H1 (cell line): ENCODE measurements around the gene SHQ1. TPM values are rescaled to one million over a fixed set of nuclear protein-coding genes. Genes with fewer than 3 reads are reported as not detected.

Source experiments
- CTCF ChIA-PET: fragments of 300-600 bp; sonication (Branson Sonifier 250); formaldehyde crosslinking; loops from one replicate; lab custom pipeline; 2021; ENCODE audit not compliant: partially characterized antibody; lab: Charles Lee
- POLR2A ChIA-PET: fragments of 300-600 bp; sonication (Branson Sonifier 250); formaldehyde crosslinking; loops from one replicate; lab custom pipeline; 2021; ENCODE audit warnings: inconsistent platforms; ENCODE audit not compliant: partially characterized antibody; lab: Charles Lee
- DNase-seq, 2 experiments: peaks; one replicate each; pipeline versions ENCODE4 v3.0.0 to v3.0.0-alpha.2; 2010 to 2022; ENCODE audit warnings: low spot score in 2 of 2, low read depth in 1 of 2, mixed read lengths in 1 of 2
- FAIRE-seq: peaks from 2 replicates; lab custom pipeline; 2011; peaks lifted over from hg19 to GRCh38; lab: Jason Lieb, UNC
- H2AFZ ChIP-seq: 2 replicates; pipeline ENCODE4 v1.8.1; 2012; ENCODE audit warnings: low read length, inconsistent platforms
- H2AK5ac ChIP-seq: 2 replicates; pipeline ENCODE4 v1.6.1; 2013; ENCODE audit warnings: low read depth, low read length
- H2BK120ac ChIP-seq: replicated peaks from 2 replicates; pipeline ENCODE3; 2013; ENCODE audit warnings: low read depth, low read length, inconsistent platforms
- H2BK12ac ChIP-seq: 2 replicates; pipeline ENCODE4 v1.6.1; 2013; ENCODE audit warnings: low read depth, low read length
- H2BK15ac ChIP-seq: 2 replicates; pipeline ENCODE4 v1.6.1; 2013; ENCODE audit warnings: low read length
- H2BK20ac ChIP-seq: 2 replicates; pipeline ENCODE4 v1.6.1; 2013; ENCODE audit warnings: low read length
- H2BK5ac ChIP-seq: 2 replicates; pipeline ENCODE4 v1.6.1; 2013; ENCODE audit warnings: low read depth, low read length
- H3K14ac ChIP-seq: 2 replicates; pipeline ENCODE4 v1.6.1; 2013; ENCODE audit warnings: inconsistent platforms; ENCODE audit not compliant: insufficient read length
- H3K18ac ChIP-seq: 2 replicates; pipeline ENCODE4 v1.6.1; 2013; ENCODE audit warnings: low read length; ENCODE audit errors: extremely low read depth
- H3K23ac ChIP-seq: 2 replicates; pipeline ENCODE4 v1.6.1; 2013; ENCODE audit warnings: inconsistent platforms; ENCODE audit not compliant: insufficient read length
- H3K23me2 ChIP-seq: 2 replicates; pipeline ENCODE4 v1.6.1; 2013; ENCODE audit warnings: low read depth, low read length
- H3K27ac ChIP-seq: 2 replicates; pipeline ENCODE4 v1.6.1; 2011; ENCODE audit warnings: low read depth, low read length, inconsistent platforms
- H3K27me3 ChIP-seq, 4 experiments: replicated peaks in 1 of 4; 1 replicate in 1 of 4; 2 replicates in 3 of 4; pipeline versions ENCODE4 v1.6.1 to v1.8.1; 2011 to 2013; ENCODE audit warnings: low read length in 3 of 4, mild to moderate bottlenecking in 3 of 4, inconsistent platforms in 2 of 4, mixed read lengths in 2 of 4, moderate library complexity in 1 of 4; ENCODE audit not compliant: control insufficient read depth in 3 of 4, insufficient read depth in 3 of 4; ENCODE audit errors: extremely low read depth in 1 of 4
- H3K36me3 ChIP-seq, 4 experiments: 2 replicates each; pipeline versions ENCODE4 v1.6.1 to v1.8.1; 2011 to 2013; ENCODE audit warnings: mild to moderate bottlenecking in 4 of 4, low read length in 3 of 4, moderate library complexity in 2 of 4, control low read depth in 1 of 4, inconsistent platforms in 1 of 4; ENCODE audit not compliant: insufficient read depth in 4 of 4, control insufficient read depth in 2 of 4
- H3K4ac ChIP-seq: replicated peaks from 2 replicates; pipeline ENCODE3; 2013; ENCODE audit warnings: low read length, low read depth, mixed read lengths, inconsistent platforms; ENCODE audit not compliant: insufficient read length
- H3K4me1 ChIP-seq, 4 experiments: replicated peaks in 1 of 4; 1 replicate in 1 of 4; 2 replicates in 3 of 4; pipeline versions ENCODE4 v1.6.1 to v1.8.1; 2011 to 2013; ENCODE audit warnings: low read length in 3 of 4, inconsistent platforms in 2 of 4, mixed read lengths in 1 of 4; ENCODE audit not compliant: insufficient read depth in 4 of 4, control insufficient read depth in 3 of 4
- H3K4me2 ChIP-seq, 2 experiments: 2 replicates each; pipeline versions ENCODE4 v1.6.1 to v1.8.1; 2011 to 2013; ENCODE audit warnings: low read depth in 2 of 2, low read length in 2 of 2, control low read depth in 1 of 2, inconsistent platforms in 1 of 2, mild to moderate bottlenecking in 1 of 2; ENCODE audit not compliant: insufficient read depth in 1 of 2
- H3K4me3 ChIP-seq, 4 experiments: fragments of 200-600, 300-600 bp in 1 of 4; sonication (generic), shearing (Covaris generic), sonication (Bioruptor Twin) in 1 of 4; 2 replicates each; pipeline versions ENCODE4 v1.5.1 to v1.8.1; 2011 to 2016; ENCODE audit warnings: low read length in 4 of 4, low read depth in 3 of 4, control low read depth in 2 of 4, inconsistent platforms in 2 of 4, mild to moderate bottlenecking in 2 of 4, mixed read lengths in 1 of 4, moderate library complexity in 1 of 4; ENCODE audit not compliant: insufficient read depth in 2 of 4; ENCODE audit errors: extremely low read depth in 1 of 4
- H3K56ac ChIP-seq: replicated peaks from 2 replicates; pipeline ENCODE3; 2013; ENCODE audit warnings: low read depth, mild to moderate bottlenecking, mixed read lengths, low read length, inconsistent platforms; ENCODE audit not compliant: insufficient read length
- H3K79me1 ChIP-seq: 2 replicates; pipeline ENCODE4 v1.6.1; 2013; ENCODE audit warnings: low read depth, low read length, control low read depth
- H3K79me2 ChIP-seq, 2 experiments: 2 replicates each; pipeline versions ENCODE4 v1.6.1 to v1.8.1; 2012 to 2013; ENCODE audit warnings: low read length in 2 of 2, mild to moderate bottlenecking in 2 of 2, inconsistent platforms in 1 of 2; ENCODE audit not compliant: insufficient read depth in 2 of 2, control insufficient read depth in 1 of 2
- H3K9ac ChIP-seq, 4 experiments: replicated peaks in 1 of 4; 1 replicate in 1 of 4; 2 replicates in 3 of 4; pipeline versions ENCODE4 v1.6.1 to v1.8.1; 2011 to 2013; ENCODE audit warnings: low read depth in 3 of 4, low read length in 3 of 4, control low read depth in 2 of 4, mild to moderate bottlenecking in 2 of 4, moderate library complexity in 2 of 4, inconsistent platforms in 1 of 4; ENCODE audit errors: extremely low read depth in 1 of 4
- H3K9me3 ChIP-seq, 2 experiments: 2 replicates each; pipeline versions ENCODE4 v1.6.1 to v1.8.1; 2012 to 2013; ENCODE audit warnings: mild to moderate bottlenecking in 2 of 2, moderate library complexity in 2 of 2, control low read depth in 1 of 2, inconsistent platforms in 1 of 2, low read depth in 1 of 2, low read length in 1 of 2, mixed read lengths in 1 of 2; ENCODE audit not compliant: insufficient read depth in 2 of 2
- H4K20me1 ChIP-seq, 2 experiments: replicated peaks in 1 of 2; 2 replicates each; pipeline versions ENCODE3 to v1.8.1; 2011 to 2013; ENCODE audit warnings: inconsistent platforms in 2 of 2, low read length in 2 of 2, mild to moderate bottlenecking in 1 of 2; ENCODE audit not compliant: insufficient read depth in 2 of 2, control insufficient read depth in 1 of 2
- H4K5ac ChIP-seq: 2 replicates; pipeline ENCODE4 v1.6.1; 2013; ENCODE audit warnings: low read length, low read depth, mixed read lengths, inconsistent platforms; ENCODE audit not compliant: insufficient read length
- H4K8ac ChIP-seq: 2 replicates; pipeline ENCODE4 v1.8.0; 2013; ENCODE audit warnings: mild to moderate bottlenecking, moderate library complexity, low read length, inconsistent platforms; ENCODE audit not compliant: insufficient read depth; ENCODE audit errors: extremely low read depth
- H4K91ac ChIP-seq: replicated peaks from 2 replicates; pipeline ENCODE3; 2013; ENCODE audit warnings: low read length, mixed read lengths, inconsistent platforms; ENCODE audit not compliant: insufficient read length
- ATF2 ChIP-seq: IDR thresholded peaks from 2 replicates; pipeline ENCODE4 v1.6.1; 2012; ENCODE audit warnings: low read length, inconsistent platforms
- BCL11A ChIP-seq, 2 experiments: IDR thresholded peaks; one replicate each; pipeline ENCODE4 v1.6.1; 2011; ENCODE audit warnings: low read depth in 2 of 2, low read length in 2 of 2, mild to moderate bottlenecking in 2 of 2
- CBX5 ChIP-seq: fragments of 300-800, 300-1000 bp; sonication (generic); IDR thresholded peaks from 2 replicates; pipeline ENCODE4 v1.7.1; 2016; ENCODE audit warnings: antibody characterized with exemption, low read length, low read depth
- CHD1 ChIP-seq: IDR thresholded peaks from 2 replicates; pipeline ENCODE4 v1.6.1; 2012; ENCODE audit warnings: low read depth, low read length, improper control_type of control experiment
- CTBP2 ChIP-seq: IDR thresholded peaks from 2 replicates; pipeline ENCODE4 v1.7.0; 2011; ENCODE audit warnings: borderline replicate concordance, mild to moderate bottlenecking, moderate library complexity, mixed read lengths, low read length; ENCODE audit not compliant: insufficient read depth, insufficient read length
- GABPA ChIP-seq: IDR thresholded peaks from 2 replicates; pipeline ENCODE4 v1.6.1; 2011; ENCODE audit warnings: mild to moderate bottlenecking, low read length, moderate library complexity, borderline replicate concordance; ENCODE audit not compliant: insufficient read depth
- MAX ChIP-seq: IDR thresholded peaks from 2 replicates; pipeline ENCODE4 v1.6.1; 2012; ENCODE audit warnings: inconsistent platforms
- PHF8 ChIP-seq: fragments of 200-600 bp; sonication (generic); conservative IDR thresholded peaks from 2 replicates; pipeline ENCODE4 v1.7.1; 2012; ENCODE audit warnings: low read depth, mild to moderate bottlenecking, inconsistent platforms, low read length, moderate library complexity
- SIN3A ChIP-seq, 2 experiments: IDR thresholded peaks in 1 of 2; conservative IDR thresholded peaks in 1 of 2; 2 replicates each; pipeline ENCODE4 v1.6.1; 2011 to 2012; ENCODE audit warnings: low read length in 2 of 2, improper control_type of control experiment in 1 of 2, low read depth in 1 of 2, mild to moderate bottlenecking in 1 of 2
- WGBS, 2 experiments: shearing (Covaris generic) in 1 of 2; methylation state at CpG; one replicate each; pipeline versions ENCODE4 v1.1.6 to v1.1.7; 2013 to 2015; ENCODE audit warnings: low lambda C conversion rate in 2 of 2, mixed read lengths in 2 of 2, inconsistent platforms in 1 of 2, low coverage in 1 of 2, missing lambda C conversion rate in 1 of 2; ENCODE audit not compliant: insufficient replicate concordance in 2 of 2, insufficient coverage in 1 of 2, insufficient read length in 1 of 2; ENCODE audit errors: extremely low coverage in 1 of 2, missing lambda C conversion rate in 1 of 2; 5-methylcytosine and 5-hydroxymethylcytosine counted together
- polyA plus RNA-seq, 7 experiments: library from polyadenylated mRNA; depleted of rRNA in 3 of 7; stranded (reverse) in 5 of 7; unstranded in 2 of 7; fragments of >200 nt in 5 of 7; fragments of 200-250 nt in 2 of 7; gene quantifications; 1 replicate in 5 of 7; 2 replicates in 1 of 7; 4 replicates in 1 of 7; pipeline versions ENCODE4 v1.2.1 to v1.2.3, GENCODE V29; 2011 to 2013; ENCODE audit warnings: missing spikeins in 2 of 7, mixed read lengths in 2 of 7
- total RNA-seq: library from RNA; stranded (reverse); fragmentation: NEBNext Ultra II Directional; extraction: Animal tissue kit (Norgen Biotek cat#: 25700); gene quantifications from 2 replicates; pipeline ENCODE4 v1.2.1, GENCODE V29; 2021

SHQ1 gene
- total and polyA plus RNA-seq, 2 of the 8 experiments (the other 6 are each of a cell fraction or from before 2014, with no cell fraction given), result 10.7 to 34.4 TPM

GRCh38 chr3:72768481-72768880 lies 79.8 kb downstream of the SHQ1 start:
- WGBS, 2 experiments, result 57% methylated on average over 6 of the region's 6 CpGs; no CpG with 5 or more reads in 1 of the 2 experiments

More at GRCh38 chr3:72768481-72768880, 79.8 kb downstream of the SHQ1 start:
- H3K4me1 ChIP-seq, result peaks cover 17 to 39% (median 31%) of the 10 kb centered on the region in 4 experiments; a peak in 6 of 7 replicates
- peak overlapping the region; percentile 53 for H3K4ac ChIP-seq
- peak overlapping the region; percentile 20; the same call in 1 of the 2 replicates for H2BK5ac ChIP-seq
- TF ChIP-seq MAX, result no peak
- TF ChIP-seq CBX5, result no peak
- TF ChIP-seq GABPA, result no peak
- no peak for TF ChIP-seq BCL11A (IDR thresholded peaks at IDR 0.05; ENCODE audit: low read depth in 2 of 2, low read length in 2 of 2)
- TF ChIP-seq PHF8, result no peak
- no peak for TF ChIP-seq SIN3A (conservative IDR thresholded peaks at IDR 0.05 in 1 of 2, IDR thresholded peaks at IDR 0.05 in 1 of 2; ENCODE audit: low read depth in 1 of 2, low read length in 2 of 2)
- TF ChIP-seq CTBP2, result no peak
- no peak for TF ChIP-seq CHD1
- TF ChIP-seq ATF2, result no peak
- TF ChIP-seq, all 59 proteins: peak for 0
- H3K79me1 ChIP-seq, result no peaks in the 10 kb centered on the region; the same call in 1 of the 2 replicates
- H3K79me2 ChIP-seq, result no peaks in the 10 kb centered on the region
- DNase-seq, result no peak
- no peaks in the 10 kb centered on the region for H3K27me3 ChIP-seq
- peak overlapping the region; percentile 29; the same call in 1 of the 2 replicates for H2BK20ac ChIP-seq
- H4K8ac ChIP-seq, result no peak overlapping the region
- H2BK12ac ChIP-seq, result no peak overlapping the region
- ChIA-PET POLR2A (no interaction called here), CTCF (interaction anchor here (0.8 to 1.8 kb wide), 3 partner anchors 50 to 102 kb away, joined by 3 to 8 read pairs (median 3); no protein-coding TSS in a partner anchor)
- no peak overlapping the region for H2BK15ac ChIP-seq
- H2AFZ ChIP-seq, result no peak overlapping the region
- H3K4me3 ChIP-seq, result peak overlapping the region in 1 of 4 experiments; percentile 20; a peak in 2 of 8 replicates
- no peak overlapping the region for H3K9ac ChIP-seq
- no peaks in the 10 kb centered on the region for H3K9me3 ChIP-seq
- H3K23ac ChIP-seq, result no peak overlapping the region
- peak overlapping the region; percentile 19 for H2BK120ac ChIP-seq
- peak overlapping the region; percentile 56 to 57 for H3K4me2 ChIP-seq
- H3K14ac ChIP-seq, result no peak overlapping the region
- no peaks in the 10 kb centered on the region for H3K36me3 ChIP-seq
- no peak overlapping the region for H2AK5ac ChIP-seq
- peak overlapping the region; percentile 47 for H4K91ac ChIP-seq
- peak overlapping the region; percentile 24; the same call in 1 of the 2 replicates for H3K27ac ChIP-seq
- peak; percentile 50 for FAIRE-seq
- H4K20me1 ChIP-seq, result no peaks in the 10 kb centered on the region
- H3K18ac ChIP-seq, result peak overlapping the region; percentile 5; the same call in 1 of the 2 replicates
- H4K5ac ChIP-seq, result no peak overlapping the region
- no peaks in the 10 kb centered on the region for H3K23me2 ChIP-seq
- H3K56ac ChIP-seq, result no peak overlapping the region
